Fibroblast of pulmonary artery (primary cell): ENCODE data around the gene GPR141.

Experiments used
- DNase-seq: peaks from one replicate; pipeline ENCODE4 v3.0.0-alpha.2; 2010; ENCODE audit warnings: low read depth
- H3K4me3 ChIP-seq: replicated peaks from 2 replicates; pipeline ENCODE4 v1.5.1; 2011; ENCODE audit warnings: low read depth, mild to moderate bottlenecking, control low read depth, low read length, moderate library complexity
- CTCF ChIP-seq: IDR thresholded peaks from 2 replicates; pipeline ENCODE4 v1.5.1; 2011; ENCODE audit warnings: mild to moderate bottlenecking, control low read depth, low read length, inconsistent platforms; ENCODE audit errors: missing control alignments

Gene GPR141

GRCh38 chr7:37666026-37666799 is 17.4 kb upstream of the GPR141 start:
- no peak for TF ChIP-seq CTCF
- H3K4me3 ChIP-seq = no peak overlapping the region
- no peak for DNase-seq

GRCh38 chr7:37669818-37670217 is 13.7 kb upstream of the GPR141 start:
- no peak for TF ChIP-seq CTCF
- no peak for DNase-seq
- H3K4me3 ChIP-seq = no peak overlapping the region

GRCh38 chr7:37670436-37670835 is 13.1 kb upstream of the GPR141 start:
- DNase-seq = no peak
- TF ChIP-seq CTCF = no peak
- H3K4me3 ChIP-seq = no peak overlapping the region

- no peak overlapping the region for H3K4me3 ChIP-seq
- no peak for TF ChIP-seq CTCF
- no peak for DNase-seq
These were observed 11.7 kb upstream of the GPR141 start for GRCh38 chr7:37671876-37672275.

- H3K4me3 ChIP-seq = no peak overlapping the region
- no peak for TF ChIP-seq CTCF
- no peak for DNase-seq
These were observed 10.6 kb upstream of the GPR141 start for GRCh38 chr7:37672926-37673325.

- H3K4me3 ChIP-seq = no peak overlapping the region
- TF ChIP-seq CTCF = no peak
- DNase-seq = no peak
These were observed 10.0 kb upstream of the GPR141 start for GRCh38 chr7:37673523-37673922.

GRCh38 chr7:37674531-37674930 is 9.0 kb upstream of the GPR141 start:
- H3K4me3 ChIP-seq = no peak overlapping the region
- no peak for DNase-seq
- TF ChIP-seq CTCF = no peak
